ENCODE results near the gene CDC37. TPM values are rescaled to one million over a fixed set of nuclear protein-coding genes. Genes with fewer than 3 reads are reported as not detected.

Gene CDC37
- total RNA-seq, 1 experiment from 2014 or later = 188 TPM

DNA sequence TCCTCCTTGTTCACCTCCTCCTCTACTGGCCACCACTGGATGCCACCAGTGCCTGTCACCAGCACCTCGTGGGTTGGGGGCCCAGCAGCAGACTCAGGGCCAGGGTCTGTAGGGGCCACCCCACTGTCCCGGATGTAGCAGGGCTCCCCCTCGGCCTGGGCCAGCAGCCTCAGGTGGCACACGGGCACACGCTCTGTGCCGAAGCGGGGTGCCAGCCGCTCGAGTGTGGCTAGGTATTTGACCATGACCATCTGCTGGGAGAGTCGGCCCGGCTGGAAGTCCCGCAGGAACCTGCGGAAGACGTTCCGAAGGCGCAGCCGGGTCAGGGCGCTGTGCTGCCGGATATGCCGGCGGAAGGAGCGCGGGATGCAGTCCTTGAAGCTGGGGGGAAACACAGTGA, 37.8 kb downstream of the CDC37 start:
- intact Hi-C loops (cut with micrococcal nuclease) = no loop called here
- H3K4me1 Mint-ChIP-seq (ENCODE audit: insufficient read depth, unreplicated experiment) = no peaks in the 10 kb centered on the region
- CTCF ChIA-PET = no interaction called here
- TSS peak; percentile 25 for BruUV-seq (replicated peaks)
- no peak overlapping the region for H3K27ac Mint-ChIP-seq (ENCODE audit: low read depth, unreplicated experiment)
- H3K9me3 Mint-ChIP-seq (ENCODE audit: unreplicated experiment) = no peaks in the 10 kb centered on the region
- DNase-seq (ENCODE audit: unreplicated experiment) = no peak
- H3K4me3 Mint-ChIP-seq (ENCODE audit: unreplicated experiment) = no peak overlapping the region
- no peaks in the 10 kb centered on the region for H3K27me3 Mint-ChIP-seq (ENCODE audit: insufficient read depth, unreplicated experiment)
- POLR2A ChIA-PET = interaction anchor here (0.6 kb wide), 1 partner anchor 171 kb away, joined by 3 read pairs; the partner anchor contains the start of gene DNMT1
- TF ChIP-seq, protein P1, sequence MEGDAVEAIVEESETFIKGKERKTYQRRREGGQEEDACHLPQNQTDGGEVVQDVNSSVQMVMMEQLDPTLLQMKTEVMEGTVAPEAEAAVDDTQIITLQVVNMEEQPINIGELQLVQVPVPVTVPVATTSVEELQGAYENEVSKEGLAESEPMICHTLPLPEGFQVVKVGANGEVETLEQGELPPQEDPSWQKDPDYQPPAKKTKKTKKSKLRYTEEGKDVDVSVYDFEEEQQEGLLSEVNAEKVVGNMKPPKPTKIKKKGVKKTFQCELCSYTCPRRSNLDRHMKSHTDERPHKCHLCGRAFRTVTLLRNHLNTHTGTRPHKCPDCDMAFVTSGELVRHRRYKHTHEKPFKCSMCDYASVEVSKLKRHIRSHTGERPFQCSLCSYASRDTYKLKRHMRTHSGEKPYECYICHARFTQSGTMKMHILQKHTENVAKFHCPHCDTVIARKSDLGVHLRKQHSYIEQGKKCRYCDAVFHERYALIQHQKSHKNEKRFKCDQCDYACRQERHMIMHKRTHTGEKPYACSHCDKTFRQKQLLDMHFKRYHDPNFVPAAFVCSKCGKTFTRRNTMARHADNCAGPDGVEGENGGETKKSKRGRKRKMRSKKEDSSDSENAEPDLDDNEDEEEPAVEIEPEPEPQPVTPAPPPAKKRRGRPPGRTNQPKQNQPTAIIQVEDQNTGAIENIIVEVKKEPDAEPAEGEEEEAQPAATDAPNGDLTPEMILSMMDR (IDR thresholded peaks at IDR 0.05; ENCODE audit: unreplicated experiment) = no peak
- peaks cover 63% of the 10 kb centered on the region for H3K36me3 Mint-ChIP-seq (ENCODE audit: insufficient read depth, unreplicated experiment)

GRCh38 chr19:10364644-10365043, 38.7 kb downstream of the CDC37 start:
- TF ChIP-seq, protein P1 (IDR thresholded peaks at IDR 0.05; ENCODE audit: unreplicated experiment) = no peak
- DNase-seq (ENCODE audit: unreplicated experiment) = no peak
- H3K9me3 Mint-ChIP-seq (ENCODE audit: unreplicated experiment) = no peaks in the 10 kb centered on the region
- no peaks in the 10 kb centered on the region for H3K27me3 Mint-ChIP-seq (ENCODE audit: insufficient read depth, unreplicated experiment)
- no peak overlapping the region for H3K4me3 Mint-ChIP-seq (ENCODE audit: unreplicated experiment)
- ChIA-PET POLR2A (no interaction called here), CTCF (no interaction called here)
- no peak overlapping the region for H3K27ac Mint-ChIP-seq (ENCODE audit: low read depth, unreplicated experiment)
- no peaks in the 10 kb centered on the region for H3K4me1 Mint-ChIP-seq (ENCODE audit: insufficient read depth, unreplicated experiment)
- BruUV-seq (replicated peaks) = no TSS peak
- intact Hi-C loops (cut with micrococcal nuclease) = no loop called here
- peaks cover 62% of the 10 kb centered on the region for H3K36me3 Mint-ChIP-seq (ENCODE audit: insufficient read depth, unreplicated experiment)

GRCh38 chr19:10363789-10364281, 39.5 kb downstream of the CDC37 start:
- Mint-ChIP-seq H3K4me3 (ENCODE audit: unreplicated experiment) (no peak overlapping the region), H3K9me3 (ENCODE audit: unreplicated experiment) (no peaks in the 10 kb centered on the region), H3K27me3 (ENCODE audit: insufficient read depth, unreplicated experiment) (no peaks in the 10 kb centered on the region), H3K4me1 (ENCODE audit: insufficient read depth, unreplicated experiment) (no peaks in the 10 kb centered on the region), H3K36me3 (ENCODE audit: insufficient read depth, unreplicated experiment) (peaks cover 67% of the 10 kb centered on the region), H3K27ac (ENCODE audit: low read depth, unreplicated experiment) (no peak overlapping the region)
- DNase-seq (ENCODE audit: unreplicated experiment) = peak; percentile 62
- CTCF ChIA-PET = no interaction called here
- no TSS peak for BruUV-seq (replicated peaks)
- intact Hi-C loops (cut with micrococcal nuclease) = no loop called here
- POLR2A ChIA-PET = no interaction called here
- TF ChIP-seq, protein P1 (IDR thresholded peaks at IDR 0.05; ENCODE audit: unreplicated experiment) = no peak

DNA sequence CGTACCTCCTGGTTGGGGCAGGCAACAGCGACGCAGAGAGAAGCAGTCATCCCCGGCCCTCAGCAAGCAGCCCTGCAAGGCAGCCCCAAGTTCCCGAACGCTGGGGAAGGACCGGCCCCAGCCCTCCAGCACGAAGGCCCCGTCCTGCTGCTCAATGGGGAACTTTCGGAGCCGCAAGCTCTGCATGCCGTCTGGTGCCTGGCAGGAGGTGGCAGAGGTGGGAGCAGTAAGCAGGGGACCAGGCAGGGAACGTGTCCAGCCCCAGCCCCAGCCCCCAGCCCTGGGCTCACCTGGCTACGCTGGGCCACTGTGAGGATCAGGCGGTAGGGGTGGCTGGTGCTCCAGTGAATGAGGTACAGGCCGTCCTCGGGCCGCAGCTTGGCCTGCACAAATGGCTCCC, 41.1 kb downstream of the CDC37 start:
- no peak overlapping the region for H3K27ac Mint-ChIP-seq (ENCODE audit: low read depth, unreplicated experiment)
- no peak for DNase-seq (ENCODE audit: unreplicated experiment)
- CTCF ChIA-PET = no interaction called here
- BruUV-seq (replicated peaks) = no TSS peak
- POLR2A ChIA-PET = no interaction called here
- intact Hi-C loops (cut with micrococcal nuclease) = no loop called here
- no peaks in the 10 kb centered on the region for H3K27me3 Mint-ChIP-seq (ENCODE audit: insufficient read depth, unreplicated experiment)
- TF ChIP-seq, protein P1 (IDR thresholded peaks at IDR 0.05; ENCODE audit: unreplicated experiment) = no peak
- peaks cover 64% of the 10 kb centered on the region for H3K36me3 Mint-ChIP-seq (ENCODE audit: insufficient read depth, unreplicated experiment)
- H3K4me1 Mint-ChIP-seq (ENCODE audit: insufficient read depth, unreplicated experiment) = no peaks in the 10 kb centered on the region
- H3K9me3 Mint-ChIP-seq (ENCODE audit: unreplicated experiment) = no peaks in the 10 kb centered on the region
- no peak overlapping the region for H3K4me3 Mint-ChIP-seq (ENCODE audit: unreplicated experiment)

Measured in MCF 10A (cell line).